GM19239 (cell line): ENCODE measurements around the gene RCN2.
"Not testable (repeated sequence)": the region's sequence is repeated elsewhere in the genome, so short reads cannot be mapped to it uniquely, and the experiment has no call there.

Experiments used
- DNase-seq: peaks from one replicate; pipeline ENCODE4 v3.0.0; 2011; ENCODE audit warnings: low spot score; ENCODE audit not compliant: insufficient read length
- FAIRE-seq: peaks from 2 replicates; lab custom pipeline; 2011; peaks lifted over from hg19 to GRCh38; lab: Jason Lieb, UNC

The RCN2 gene

DNA sequence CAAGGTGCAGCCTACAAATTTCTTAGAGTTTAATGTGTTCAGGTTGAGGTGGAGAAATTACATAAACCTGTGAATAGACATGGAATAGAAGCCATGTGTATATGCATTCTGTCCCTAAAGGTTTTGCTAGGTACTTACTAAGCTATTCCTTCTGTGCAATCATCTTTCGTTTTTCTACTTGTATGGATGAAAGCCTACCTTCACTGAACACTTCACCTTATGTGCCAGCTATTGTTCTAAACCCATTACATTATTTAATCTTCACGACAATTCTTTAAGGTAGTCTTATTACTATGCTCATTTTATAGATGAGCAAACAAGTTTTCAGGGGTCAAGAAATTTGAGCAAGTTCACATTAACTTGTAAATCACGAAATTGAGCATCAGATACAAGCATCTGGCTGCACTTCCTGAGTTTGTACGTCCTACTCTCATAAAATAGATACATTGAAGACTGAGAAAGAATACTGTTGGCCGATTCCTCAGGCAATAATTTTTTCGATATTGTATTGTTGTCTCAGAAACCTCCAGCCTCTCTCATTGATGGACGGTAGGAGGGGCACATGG is 635 bp upstream of the RCN2 start:
- DNase-seq = no peak
- FAIRE-seq = peak; percentile 65

DNA sequence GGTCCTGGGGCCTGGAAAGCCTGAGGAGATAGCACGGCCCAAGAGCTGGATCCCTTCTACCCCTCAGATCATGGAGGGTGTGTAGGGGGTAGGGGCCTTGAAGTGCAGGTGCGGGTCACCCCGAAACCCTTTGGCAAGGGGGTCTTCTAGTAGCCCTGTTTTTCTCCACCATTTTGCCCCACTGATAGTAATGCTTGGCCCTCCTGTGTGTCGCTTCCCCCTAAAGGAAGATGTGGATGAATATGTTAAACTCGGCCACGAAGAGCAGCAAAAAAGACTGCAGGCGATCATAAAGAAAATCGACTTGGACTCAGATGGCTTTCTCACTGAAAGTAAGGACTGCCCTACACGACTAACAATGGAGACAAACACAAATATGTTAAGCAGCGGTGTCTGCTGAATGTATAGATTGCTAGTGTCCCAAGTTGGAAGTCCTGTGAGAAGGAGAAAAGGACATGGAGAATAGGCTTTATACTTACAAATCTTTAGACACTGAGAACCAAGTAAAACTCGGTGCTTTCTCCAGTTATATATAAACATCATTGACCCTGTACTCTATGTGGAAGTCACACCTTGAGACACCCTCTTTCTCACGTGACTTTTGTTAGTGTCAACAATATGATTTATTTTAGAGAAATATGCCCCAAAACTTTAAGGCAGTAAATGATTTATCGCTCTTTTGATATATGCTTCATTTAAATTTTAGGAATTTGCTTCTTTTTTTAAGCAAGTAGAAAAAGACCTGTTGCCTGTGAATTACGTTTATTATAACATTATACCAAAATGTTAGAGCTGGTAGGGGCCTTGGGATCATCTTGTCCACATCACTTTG is 802 bp downstream of the RCN2 start:
- no peak for DNase-seq
- peak; percentile 80 for FAIRE-seq

DNA sequence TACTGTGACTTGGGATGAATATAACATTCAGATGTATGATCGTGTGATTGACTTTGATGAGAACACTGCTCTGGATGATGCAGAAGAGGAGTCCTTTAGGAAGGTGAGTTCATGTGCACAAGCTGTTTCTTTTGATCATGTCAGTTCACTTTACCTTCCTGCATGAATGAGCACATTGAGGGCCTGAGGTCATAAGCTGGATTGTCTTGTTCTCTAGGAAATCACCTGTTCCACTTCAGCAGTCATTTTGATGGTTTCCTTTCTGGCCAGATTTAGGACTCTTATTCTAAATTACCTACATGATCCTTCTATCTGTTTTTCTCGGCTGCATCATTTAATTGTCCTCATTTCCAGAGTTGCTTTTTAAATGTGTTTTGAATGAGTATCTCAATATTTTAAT is 4.1 kb downstream of the RCN2 start:
- FAIRE-seq = peak; percentile 82

DNA sequence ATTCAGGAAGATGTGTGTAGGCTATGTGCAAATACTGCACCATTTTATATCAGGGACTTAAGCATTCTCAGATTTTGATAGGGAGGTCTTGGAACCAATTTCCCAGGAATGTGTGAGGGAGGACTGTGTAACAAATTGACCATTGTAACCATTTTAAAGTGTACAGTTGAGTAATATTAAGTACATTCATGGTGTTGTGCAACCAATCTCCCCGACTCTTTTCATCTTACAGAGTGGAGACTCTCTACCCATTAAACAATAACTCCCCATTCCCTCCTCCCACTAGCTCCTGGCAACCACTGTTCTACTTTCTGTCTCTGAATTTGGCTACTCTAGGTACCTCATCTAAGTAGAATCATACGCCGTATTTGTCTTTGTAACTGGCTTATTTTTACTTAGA is 5.1 kb downstream of the RCN2 start:
- FAIRE-seq = peak; percentile 4

More for the DNA sequence above, 4.1 kb downstream of the RCN2 start:
- DNase-seq = no peak

DNA sequence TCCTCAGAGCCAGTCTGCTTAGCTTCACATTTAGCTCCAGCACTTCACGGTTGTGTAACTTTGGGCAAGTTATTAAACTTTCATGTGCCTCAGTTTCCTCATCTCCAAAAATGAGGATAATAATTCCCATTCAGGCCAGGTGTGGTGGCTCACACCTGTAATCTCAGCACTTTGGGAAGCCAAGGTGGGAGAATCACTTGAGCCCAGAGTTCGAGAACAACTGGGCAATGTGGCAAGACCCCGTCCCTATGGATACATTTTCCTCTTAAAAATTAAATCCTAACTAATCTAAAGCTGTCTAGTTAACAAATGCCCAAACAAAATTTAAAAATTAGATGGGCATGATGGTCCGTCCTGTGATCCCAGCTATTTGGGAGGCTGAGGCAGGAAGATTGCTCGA is 7.2 kb downstream of the RCN2 start:
- DNase-seq (no peak), FAIRE-seq (no peak)

More for the DNA sequence above, 5.1 kb downstream of the RCN2 start:
- no peak for DNase-seq

DNA sequence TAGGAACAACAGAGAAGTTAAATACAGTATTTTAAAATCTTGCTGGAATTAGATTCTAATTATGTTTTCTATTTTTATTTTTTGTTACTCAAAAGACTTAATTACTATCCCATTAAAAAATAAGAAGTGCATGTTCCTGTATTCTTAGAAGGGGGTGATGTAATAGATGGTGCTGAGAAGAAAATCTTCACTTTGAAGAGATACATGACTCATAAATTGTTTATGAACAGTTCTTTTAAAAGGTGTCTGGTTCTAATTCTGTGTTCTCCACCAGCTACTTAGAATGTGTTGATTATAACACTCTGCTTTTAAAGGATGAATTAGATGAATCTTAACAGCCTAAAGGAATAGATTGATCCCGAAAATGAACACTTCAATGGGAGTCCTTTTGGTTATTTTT is 8.2 kb downstream of the RCN2 start:
- FAIRE-seq = no peak

DNA sequence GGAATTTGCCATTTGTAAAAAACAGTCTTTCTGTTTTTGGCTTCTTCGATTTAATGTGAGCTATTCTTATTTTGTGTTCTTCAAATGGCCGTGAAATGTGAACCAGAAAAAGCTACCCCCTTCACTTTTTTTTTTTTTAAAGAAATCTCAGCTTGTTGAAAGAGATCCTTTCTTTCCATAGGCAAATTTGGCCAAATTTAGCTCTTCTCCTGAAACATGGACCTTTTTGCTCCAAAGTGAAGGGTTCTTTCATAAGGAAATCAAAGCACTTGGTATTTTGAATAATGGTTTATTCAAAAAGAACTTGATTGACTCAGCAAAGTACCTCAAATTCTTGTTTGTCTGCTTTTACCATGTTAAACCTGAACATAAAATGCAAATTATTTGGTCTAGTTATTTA is 10.1 kb downstream of the RCN2 start:
- DNase-seq (no peak), FAIRE-seq (no peak)

More for the DNA sequence above, 8.2 kb downstream of the RCN2 start:
- DNase-seq = no peak

DNA sequence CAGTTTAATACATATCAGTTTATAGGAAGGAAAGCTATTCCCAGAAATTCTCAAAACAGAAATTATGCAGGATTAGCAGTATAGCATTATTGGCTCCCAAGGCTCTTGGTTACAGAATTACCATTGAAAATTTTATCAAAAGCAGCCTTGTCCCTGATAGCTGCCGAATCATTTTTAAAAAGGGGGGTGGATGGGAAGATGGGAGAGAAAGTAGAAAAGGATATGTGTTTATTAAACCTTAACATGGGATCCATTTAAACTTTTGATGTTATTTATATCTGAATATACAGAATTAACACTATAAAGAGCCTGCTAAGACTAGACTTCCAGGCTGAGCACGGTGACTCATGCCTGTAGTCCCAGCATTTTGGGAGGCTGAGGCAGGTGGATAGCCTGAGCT is 10.8 kb downstream of the RCN2 start:
- no peak for FAIRE-seq
- no peak for DNase-seq

DNA sequence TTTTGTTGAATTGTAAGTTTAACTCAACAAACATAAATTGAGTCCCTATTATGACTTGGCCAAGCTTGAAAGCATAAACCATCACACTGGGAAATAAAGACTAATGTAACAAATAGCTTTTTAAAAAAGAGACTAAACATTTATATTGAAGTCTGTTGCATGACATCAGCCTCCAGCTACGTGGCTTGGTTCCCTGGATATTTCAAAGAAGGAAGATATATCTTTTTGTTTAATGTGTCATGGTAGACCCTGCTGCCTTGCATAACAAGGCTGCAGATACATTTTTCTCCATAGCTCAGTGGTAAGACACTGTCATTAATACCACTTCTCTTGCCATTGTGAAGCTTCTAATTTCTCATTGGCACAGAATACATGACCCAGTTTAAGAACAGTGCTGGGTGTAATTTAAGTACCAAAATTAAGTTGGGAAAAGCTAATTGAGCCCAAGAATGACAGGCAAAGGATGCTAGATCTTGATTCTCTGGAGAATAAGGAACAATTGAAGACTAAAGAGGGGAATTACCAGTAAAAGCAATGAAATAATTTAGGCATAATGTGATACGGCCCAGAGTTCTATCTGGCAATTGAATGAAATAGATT is 14.0 kb downstream of the RCN2 start:
- FAIRE-seq (no peak), DNase-seq (no peak)

DNA sequence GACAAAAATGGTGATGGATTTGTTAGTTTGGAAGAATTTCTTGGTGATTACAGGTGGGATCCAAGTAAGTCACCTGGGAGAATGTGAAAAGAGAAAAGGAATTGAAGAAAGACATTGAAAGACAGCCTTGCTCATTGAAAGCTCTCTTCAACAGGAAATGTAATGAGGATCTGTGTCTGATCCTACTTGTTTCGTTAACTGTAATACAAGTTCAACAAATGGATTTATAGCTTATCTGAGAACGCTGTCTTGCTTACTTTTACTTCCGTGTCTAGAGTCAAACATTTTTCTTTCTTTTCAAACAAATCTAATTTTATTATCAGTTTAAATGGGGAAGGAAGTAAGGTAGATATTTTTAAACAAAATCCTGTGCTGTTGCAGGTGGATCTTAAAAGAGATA is 15.9 kb downstream of the RCN2 start:
- DNase-seq = no peak
- FAIRE-seq = peak; percentile 23

DNA sequence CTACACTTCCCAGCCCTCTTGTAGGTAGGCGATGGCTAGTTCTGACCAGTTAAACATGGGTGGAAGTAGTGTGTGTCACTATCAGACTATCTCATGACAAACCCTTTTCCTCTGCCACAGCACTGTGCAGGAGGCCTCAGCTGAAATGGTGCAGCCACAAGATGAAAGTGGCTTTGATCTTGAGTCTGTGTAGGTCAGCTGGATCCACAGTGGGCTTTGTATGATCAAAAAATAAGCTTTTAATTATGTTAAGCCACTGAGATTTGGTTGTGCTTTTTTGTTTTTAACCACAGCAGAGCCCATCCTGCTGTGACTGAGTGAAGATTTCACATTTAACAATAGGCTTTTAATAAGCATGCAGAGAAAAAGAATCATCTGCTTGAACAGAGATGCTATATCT is 19.7 kb downstream of the RCN2 start:
- no peak for DNase-seq
- no peak for FAIRE-seq

DNA sequence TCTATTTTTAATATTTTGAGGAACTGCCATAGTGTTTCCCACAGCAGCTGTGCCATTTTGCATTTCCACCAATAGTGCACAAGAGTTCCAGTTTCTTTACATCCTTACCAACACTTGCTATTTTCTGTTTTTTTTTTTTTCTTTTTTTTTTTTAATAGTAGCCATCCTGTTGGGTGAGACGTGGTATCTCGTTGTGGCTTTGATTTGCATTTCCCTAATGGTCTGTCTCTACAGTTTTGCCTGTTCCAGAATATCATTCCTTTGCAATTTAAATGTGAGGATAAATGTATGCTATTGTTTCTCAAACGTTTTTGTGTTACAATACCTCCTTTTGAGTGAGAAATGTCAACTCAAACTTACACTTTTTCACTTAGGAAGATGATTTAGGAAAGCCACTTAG is 22.4 kb downstream of the RCN2 start:
- DNase-seq = no peak
- no peak for FAIRE-seq

DNA sequence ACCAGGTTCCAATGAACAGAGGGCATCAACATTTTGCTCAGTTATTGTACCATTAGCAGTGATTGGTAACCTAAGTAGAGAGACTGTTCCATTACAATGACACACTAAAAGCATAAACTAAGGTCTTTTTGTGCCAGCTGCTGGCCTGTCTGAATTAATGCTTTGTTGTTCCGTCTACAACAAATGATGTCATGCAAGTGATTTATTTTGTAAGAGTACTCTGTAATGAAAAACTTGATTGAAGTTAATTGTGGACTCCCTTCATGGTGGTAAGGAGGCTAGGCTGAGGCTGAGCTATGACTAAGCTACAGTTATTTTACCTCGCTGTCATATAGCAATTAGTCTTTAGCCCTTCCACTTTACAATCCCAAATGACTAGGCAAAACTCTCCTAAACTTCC is 23.2 kb downstream of the RCN2 start:
- DNase-seq (no peak), FAIRE-seq (no peak)

DNA sequence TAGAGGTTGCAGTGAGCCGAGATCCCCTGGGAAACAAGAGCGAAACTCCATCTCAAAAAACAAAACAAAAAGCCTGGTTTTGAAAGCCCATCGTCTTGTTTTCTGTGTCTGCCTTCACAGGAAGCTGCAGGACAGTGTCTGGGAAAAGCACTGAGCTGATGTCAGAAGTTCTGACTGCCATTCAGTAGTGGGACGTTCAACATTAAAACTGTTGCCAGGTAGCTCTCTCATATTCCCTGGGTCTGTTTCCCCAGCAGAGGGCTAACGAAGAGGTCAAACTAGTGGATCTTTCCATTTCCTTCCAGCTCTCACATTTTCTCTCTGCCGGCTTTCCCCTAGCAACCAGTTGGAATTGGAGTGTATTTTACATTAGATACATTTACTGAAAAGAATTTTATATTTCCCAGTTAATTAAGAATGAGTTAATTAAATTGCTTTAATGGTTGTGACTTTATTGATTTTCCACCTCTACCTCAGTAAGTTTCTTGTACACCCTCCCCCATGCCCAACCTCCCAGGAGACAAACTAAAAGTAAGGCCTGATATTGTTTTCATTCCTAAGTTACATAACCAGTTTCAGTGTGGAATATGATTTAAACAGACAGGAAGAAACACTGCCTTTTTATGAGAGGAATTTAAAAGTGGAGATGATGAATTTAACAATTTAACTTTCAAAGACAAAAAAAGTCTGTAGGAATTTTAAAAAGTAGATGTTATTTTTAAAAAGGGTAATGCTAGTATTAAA is 29.9 kb downstream of the RCN2 start:
- no peak for FAIRE-seq
- no peak for DNase-seq

DNA sequence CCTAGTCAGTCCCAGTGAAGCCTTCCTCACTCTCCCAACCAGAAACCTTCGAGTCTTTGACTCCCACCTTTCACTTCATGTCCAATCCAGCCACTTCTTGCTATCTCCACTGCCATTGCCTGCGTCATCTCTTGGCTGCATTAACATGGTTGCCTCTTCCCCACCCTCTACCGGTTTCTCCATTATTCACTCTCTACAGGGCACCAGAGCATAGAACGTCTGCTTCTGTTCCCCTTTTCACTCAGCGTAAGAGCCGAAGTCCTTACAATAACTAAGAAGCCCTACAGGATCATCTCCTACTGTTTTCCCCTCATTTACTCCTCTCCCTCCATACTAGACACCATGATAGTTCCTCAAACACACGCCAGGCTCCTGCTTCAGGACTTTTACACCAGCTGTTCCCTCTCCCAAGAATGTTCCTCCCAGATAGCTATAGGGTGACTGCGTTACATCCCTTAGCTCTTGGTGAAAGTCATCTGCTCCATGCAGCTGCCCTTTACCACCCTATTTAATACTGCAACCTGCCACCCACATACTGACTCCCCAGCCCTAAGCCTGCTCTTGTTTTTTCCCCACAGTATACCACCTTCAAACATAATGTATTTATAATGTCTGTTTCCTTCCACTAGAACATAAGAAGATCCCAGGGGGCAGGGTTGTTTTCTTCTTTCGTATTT is 30.9 kb downstream of the RCN2 start:
- no peak for FAIRE-seq

DNA sequence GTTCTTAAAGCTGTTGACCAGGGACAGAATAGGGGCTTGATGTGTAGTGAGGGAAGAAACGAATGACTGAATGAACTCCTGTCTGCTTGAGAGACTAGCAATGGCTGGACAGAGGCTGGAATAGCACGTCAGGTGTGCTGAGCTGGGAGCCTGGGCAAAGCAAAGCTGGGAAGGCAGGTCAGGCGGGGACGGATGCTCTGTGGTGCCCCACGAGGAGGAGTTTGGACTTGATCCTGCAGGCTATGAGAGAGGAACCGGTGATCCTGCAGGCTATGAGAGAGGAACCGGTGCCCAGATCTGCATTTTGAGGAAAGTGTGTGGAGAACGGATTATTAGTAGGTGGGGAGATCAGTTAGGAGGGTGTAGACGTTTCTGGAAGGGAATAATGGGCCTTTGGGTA is 32.0 kb downstream of the RCN2 start:
- DNase-seq (no peak), FAIRE-seq (no peak)

More for the DNA sequence above, 30.9 kb downstream of the RCN2 start:
- no peak for DNase-seq

DNA sequence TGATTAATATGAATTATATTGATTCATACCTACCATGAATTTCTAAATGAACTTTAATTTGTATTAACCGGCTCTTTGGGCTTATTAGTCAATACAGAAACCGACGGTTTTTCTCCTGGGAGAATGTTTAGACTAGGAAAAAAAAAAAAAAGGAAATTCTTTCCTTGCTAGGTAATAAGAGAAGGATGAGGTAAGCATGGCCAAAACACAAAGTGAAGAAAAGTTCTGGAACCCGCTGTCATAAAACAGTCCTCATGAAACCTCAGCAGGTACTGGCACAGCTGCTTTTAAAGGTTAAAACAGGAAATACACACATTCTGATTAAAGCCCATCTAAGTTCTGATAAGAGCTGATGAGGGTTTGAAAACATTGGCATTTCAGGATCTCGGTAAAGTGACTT is 32.6 kb downstream of the RCN2 start:
- FAIRE-seq = no peak
- DNase-seq = no peak

DNA sequence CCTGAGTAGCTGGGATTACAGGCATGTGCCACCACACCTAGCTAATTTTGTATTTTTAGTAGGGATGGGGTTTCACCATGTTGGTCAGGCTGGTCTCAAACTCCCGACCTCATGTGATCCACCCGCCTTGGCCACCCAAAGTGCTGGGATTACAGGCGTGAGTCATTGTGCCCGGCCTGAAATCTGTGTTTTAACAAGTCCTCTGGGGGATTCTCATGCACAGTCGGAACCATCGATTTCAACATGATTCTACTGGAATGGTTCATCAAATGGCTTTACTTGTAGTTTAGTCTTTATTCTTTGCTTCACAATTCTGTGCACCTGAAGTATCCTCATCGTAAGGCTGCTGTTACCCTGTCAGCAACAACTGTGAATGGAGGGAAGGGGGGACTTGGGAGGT is 34.5 kb downstream of the RCN2 start:
- not testable (repeated sequence) for FAIRE-seq, DNase-seq

DNA sequence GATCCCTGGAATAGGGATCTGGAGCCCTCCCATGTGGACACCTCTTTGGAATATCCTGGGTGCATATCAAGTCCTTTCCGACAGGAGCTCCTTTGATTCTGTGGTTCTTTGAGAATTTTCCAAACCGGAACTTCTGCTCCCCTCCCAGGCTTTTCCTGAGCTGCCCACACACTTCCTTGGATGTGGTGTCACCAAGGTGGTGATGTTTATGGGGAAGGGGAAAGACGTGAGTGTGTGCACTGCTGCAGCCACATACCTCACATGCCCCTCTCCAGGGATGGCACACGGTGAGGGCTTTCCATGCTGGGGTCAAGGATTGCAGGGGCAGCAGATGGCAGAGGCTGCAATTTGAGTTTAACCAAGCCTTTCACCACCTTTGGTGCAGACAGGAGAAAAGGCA is 35.5 kb downstream of the RCN2 start:
- FAIRE-seq (no peak), DNase-seq (no peak)

DNA sequence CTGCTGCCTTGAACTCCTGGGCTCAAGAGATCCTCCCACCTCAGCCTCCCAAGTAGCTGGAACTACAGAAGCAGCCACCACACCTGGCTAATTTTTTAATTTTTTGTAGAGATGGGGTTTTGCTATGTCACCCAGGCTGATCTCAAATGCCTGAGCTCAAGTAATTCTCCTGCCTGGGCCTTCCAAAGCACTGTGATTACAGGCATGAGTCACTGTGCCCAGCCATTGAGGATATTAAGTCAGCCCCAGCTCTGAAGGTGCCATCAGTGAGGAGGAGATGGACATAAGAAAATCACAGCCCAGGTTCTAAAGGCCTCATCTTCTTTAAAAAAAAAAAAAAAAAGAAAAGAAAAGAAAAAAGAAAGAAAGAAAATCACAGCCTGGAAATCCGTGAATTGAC is 36.8 kb downstream of the RCN2 start:
- FAIRE-seq (no peak), DNase-seq (no peak)
